ENCODE data around the gene MMRN1. TPM values are rescaled to one million over a fixed set of nuclear protein-coding genes. Genes with fewer than 3 reads are reported as not detected.
"Not testable (repeated sequence)": the region's sequence is repeated elsewhere in the genome, so short reads cannot be mapped to it uniquely, and the experiment has no call there.

MMRN1 gene
- total RNA-seq, 4 donors from 2014 or later: 10.4 to 68.4 (median 39.2) TPM

- H3K4me1 ChIP-seq: no peaks in the 10 kb centered on the region
- DNase-seq (ENCODE audit: extremely low spot score): no peak
- TF ChIP-seq CTCF (IDR thresholded peaks at IDR 0.05) (no peak), POLR2A (IDR thresholded peaks at IDR 0.05; ENCODE audit: low read depth) (no peak)
- H3K36me3 ChIP-seq: no peaks in the 10 kb centered on the region
- no peaks in the 10 kb centered on the region for H3K9me3 ChIP-seq
- no peak overlapping the region for H3K27ac ChIP-seq (replicated peaks in 1 of 4)
- no peak overlapping the region for H3K4me3 ChIP-seq
- H3K27me3 ChIP-seq: no peaks in the 10 kb centered on the region
- intact Hi-C loops (cut with DNase I): no loop called here
These were observed 4.5 kb downstream of the MMRN1 start for GRCh38 chr4:89899152-89899551.

- Histone ChIP-seq H3K27me3 (no peaks in the 10 kb centered on the region), H3K4me3 (no peak overlapping the region), H3K4me1 (no peaks in the 10 kb centered on the region), H3K27ac (replicated peaks in 1 of 4) (no peak overlapping the region), H3K36me3 (no peaks in the 10 kb centered on the region), H3K9me3 (no peaks in the 10 kb centered on the region)
- 74% methylated on average over 1 of the region's 1 CpG for WGBS
- no peak for TF ChIP-seq POLR2A (IDR thresholded peaks at IDR 0.05; ENCODE audit: low read depth)
- TF ChIP-seq EP300 (IDR thresholded peaks at IDR 0.05): no peak
- no peak for TF ChIP-seq CTCF (IDR thresholded peaks at IDR 0.05)
- no peak for TF ChIP-seq POLR2AphosphoS5 (IDR thresholded peaks at IDR 0.05)
- no peak for DNase-seq (ENCODE audit: extremely low spot score)
- intact Hi-C loops (cut with DNase I): loop anchor here (2.0 to 5.0 kb wide), 2 partner anchors 241 to 673 kb away; no protein-coding TSS in a partner anchor
These were observed 5.2 kb downstream of the MMRN1 start for GRCh38 chr4:89899854-89900253.

- H3K4me1 ChIP-seq; H3K27ac ChIP-seq (replicated peaks in 1 of 4); H3K4me3 ChIP-seq; H3K36me3 ChIP-seq; DNase-seq (ENCODE audit: extremely low spot score); H3K9me3 ChIP-seq; H3K27me3 ChIP-seq: not testable (repeated sequence)
- WGBS: 14% methylated on average over 7 of the region's 7 CpGs
- TF ChIP-seq CTCF (IDR thresholded peaks at IDR 0.05): peak; percentile 50 to 61 (median 60)
- intact Hi-C loops (cut with DNase I): loop anchor here (2.0 to 5.0 kb wide), 2 partner anchors 243 to 675 kb away; no protein-coding TSS in a partner anchor
These were observed 7.3 kb downstream of the MMRN1 start for GRCh38 chr4:89901808-89902431.

- DNase-seq (ENCODE audit: extremely low spot score): no peak
- no peaks in the 10 kb centered on the region for H3K9me3 ChIP-seq
- H3K4me3 ChIP-seq: no peak overlapping the region
- intact Hi-C loops (cut with DNase I): loop anchor here (5.0 kb wide), 1 partner anchor 677 kb away; no protein-coding TSS in a partner anchor
- TF ChIP-seq POLR2AphosphoS5 (IDR thresholded peaks at IDR 0.05) (no peak), EP300 (IDR thresholded peaks at IDR 0.05) (no peak), CTCF (IDR thresholded peaks at IDR 0.05) (no peak), POLR2A (IDR thresholded peaks at IDR 0.05; ENCODE audit: low read depth) (no peak)
- no peaks in the 10 kb centered on the region for H3K36me3 ChIP-seq
- no peak overlapping the region for H3K27ac ChIP-seq (replicated peaks in 1 of 4)
- H3K27me3 ChIP-seq: no peaks in the 10 kb centered on the region
- H3K4me1 ChIP-seq: no peaks in the 10 kb centered on the region
- 72% methylated on average over 3 of the region's 3 CpGs for WGBS
These were observed 9.9 kb downstream of the MMRN1 start for GRCh38 chr4:89904524-89904923.

- Histone ChIP-seq H3K4me3 (no peak overlapping the region), H3K9me3 (no peaks in the 10 kb centered on the region), H3K27me3 (no peaks in the 10 kb centered on the region), H3K36me3 (no peaks in the 10 kb centered on the region), H3K27ac (replicated peaks in 1 of 4) (no peak overlapping the region), H3K4me1 (no peaks in the 10 kb centered on the region)
- DNase-seq (ENCODE audit: extremely low spot score): no peak
- TF ChIP-seq CTCF (IDR thresholded peaks at IDR 0.05) (no peak), EP300 (IDR thresholded peaks at IDR 0.05) (no peak), POLR2AphosphoS5 (IDR thresholded peaks at IDR 0.05) (no peak), POLR2A (IDR thresholded peaks at IDR 0.05; ENCODE audit: low read depth) (no peak)
- intact Hi-C loops (cut with DNase I): no loop called here
These were observed 11.7 kb downstream of the MMRN1 start for GRCh38 chr4:89906316-89906715.

All from esophagus muscularis mucosa (tissue), 4 donors.